Fibroblast of skin of left biceps (primary cell): Measurements from ENCODE around the gene ERVV-1.
"Not testable (repeated sequence)": the region's sequence is repeated elsewhere in the genome, so short reads cannot be mapped to it uniquely, and the experiment has no call there.

Experiments
- DNase-seq, 2 experiments: peaks; one replicate each; pipeline ENCODE4 v3.0.0-alpha.2; 2013; ENCODE audit warnings: low read depth in 2 of 2

Gene ERVV-1

GRCh38 chr19:53019684-53020083 lies 6.0 kb downstream of the ERVV-1 start:
- no peak for DNase-seq

- not testable (repeated sequence) for DNase-seq
These were observed 14.6 kb downstream of the ERVV-1 start for GRCh38 chr19:53028306-53028705.

GRCh38 chr19:53034054-53034453 lies 20.3 kb downstream of the ERVV-1 start:
- DNase-seq = no peak

GRCh38 chr19:53034948-53035675 lies 21.4 kb downstream of the ERVV-1 start:
- no peak for DNase-seq

- DNase-seq = no peak
These were observed 23.7 kb downstream of the ERVV-1 start for GRCh38 chr19:53037101-53038097.

- DNase-seq = no peak
These were observed 27.6 kb downstream of the ERVV-1 start for GRCh38 chr19:53041366-53041765.

GRCh38 chr19:53045536-53045935 lies 31.8 kb downstream of the ERVV-1 start:
- DNase-seq = no peak

- DNase-seq = no peak
These were observed 33.7 kb downstream of the ERVV-1 start for GRCh38 chr19:53047379-53047778.

DNA sequence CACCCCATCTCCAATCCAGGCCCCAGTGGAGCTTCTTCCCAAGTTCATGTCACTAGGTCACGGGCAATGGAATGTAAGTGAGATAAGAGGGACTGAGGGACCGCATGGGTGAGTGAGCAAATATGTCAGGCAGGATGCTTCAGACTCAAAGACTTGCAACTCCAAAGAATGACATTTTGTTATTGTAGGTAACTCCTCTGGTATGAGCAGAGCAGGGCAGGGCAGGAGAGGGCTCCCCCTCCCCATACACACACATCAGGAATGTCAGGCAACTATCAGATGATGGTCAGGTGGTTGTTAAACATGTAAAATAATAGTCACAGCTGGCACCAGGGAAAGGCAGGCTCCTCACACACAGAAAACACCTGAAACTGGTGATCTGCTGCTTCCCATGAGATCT lies 41.4 kb downstream of the ERVV-1 start:
- DNase-seq = no peak

DNA sequence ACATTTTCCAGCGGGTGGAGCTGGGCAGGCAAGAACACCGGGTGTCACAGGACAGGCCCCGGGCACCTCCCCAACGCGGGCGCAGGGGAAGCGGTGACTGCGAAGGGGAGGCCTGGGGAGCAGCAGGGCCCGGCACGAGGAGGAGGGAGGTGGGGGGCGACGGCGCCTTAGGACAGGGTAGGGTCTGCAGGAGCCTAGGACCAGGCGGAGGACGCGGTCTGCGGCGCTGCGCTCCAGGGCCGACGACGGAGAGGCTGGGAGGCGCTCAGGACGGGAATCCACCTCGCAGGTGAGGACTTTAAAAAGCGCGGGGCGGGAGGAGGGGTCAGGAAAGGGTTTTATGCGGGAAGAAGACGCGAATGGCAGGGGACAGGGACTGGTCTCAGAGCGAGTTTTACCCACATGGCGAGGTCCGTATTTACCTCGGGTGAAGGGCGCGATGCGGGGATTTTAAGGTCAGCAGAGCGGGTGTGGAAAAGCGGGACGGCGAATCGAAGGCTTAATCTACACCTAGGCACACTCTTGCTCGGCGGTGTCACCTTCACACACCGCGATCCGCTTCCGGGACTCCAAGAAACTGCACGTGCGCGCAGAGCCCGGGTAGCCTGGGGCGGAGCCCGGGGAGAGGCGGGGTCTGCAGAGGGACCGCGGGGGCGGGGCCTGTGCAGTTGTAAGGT lies 44.3 kb downstream of the ERVV-1 start:
- DNase-seq = no peak
